Measurements from ENCODE around the gene TWNK. TPM values are rescaled to one million over a fixed set of nuclear protein-coding genes. Genes with fewer than 3 reads are reported as not detected.

TWNK gene
- total and polyA plus RNA-seq, 2 of the 4 experiments (the other 2 are of a cell fraction): 7.7 to 8.8 TPM

DNA sequence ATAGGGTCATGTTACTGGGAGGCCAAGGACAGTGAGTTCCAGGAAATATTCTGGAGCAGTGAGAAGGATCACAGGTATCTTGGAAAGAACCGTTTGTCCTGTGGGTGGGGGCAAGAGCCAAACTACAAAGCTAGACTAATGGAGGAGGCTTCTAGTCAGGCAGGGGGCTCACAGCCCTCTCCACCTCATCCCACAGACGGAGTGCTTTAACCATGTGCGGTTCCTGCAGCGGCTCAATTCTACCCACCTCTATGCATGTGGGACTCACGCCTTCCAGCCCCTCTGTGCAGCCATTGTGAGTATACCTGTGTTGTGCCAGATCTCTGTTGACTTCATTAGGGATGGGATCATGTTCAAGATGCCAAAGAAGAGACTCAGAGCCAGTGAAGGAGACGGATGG is 9.9 kb upstream of the TWNK start:
- H3K18ac ChIP-seq (ENCODE audit: low read depth, low read length): no peak overlapping the region
- ChIA-PET CTCF (no interaction called here), POLR2A (ENCODE audit: unreplicated experiment) (no interaction called here)
- no peak overlapping the region for H3K4me3 ChIP-seq (ENCODE audit: insufficient read depth, low read depth, low read length)
- H3K14ac ChIP-seq (replicated peaks; ENCODE audit: low read depth, low read length): no peak overlapping the region
- no peak overlapping the region for H2BK120ac ChIP-seq (ENCODE audit: low read depth, low read length)
- H3K9me3 ChIP-seq (ENCODE audit: control insufficient read depth, insufficient read depth, low read length): no peaks in the 10 kb centered on the region
- H3K27me3 ChIP-seq (ENCODE audit: control insufficient read depth, insufficient read depth, low read length): no peaks in the 10 kb centered on the region
- no peak overlapping the region for H3K4ac ChIP-seq (ENCODE audit: low read depth, low read length)
- H3K56ac ChIP-seq (ENCODE audit: extremely low read depth, insufficient read depth, low read length): no peak overlapping the region
- ATAC-seq (ENCODE audit: low read depth): no peak
- H4K91ac ChIP-seq (ENCODE audit: insufficient read depth, low read depth, low read length): no peak overlapping the region
- H2AFZ ChIP-seq (replicated peaks; ENCODE audit: low read length, poor library complexity): no peak overlapping the region
- no peak overlapping the region for H3K9ac ChIP-seq (ENCODE audit: low read depth, low read length)
- no peak for DNase-seq
- no peak overlapping the region for H2AK9ac ChIP-seq (replicated peaks; ENCODE audit: low read depth, low read length, poor library complexity)
- no peak overlapping the region for H4K8ac ChIP-seq (ENCODE audit: low read depth in 2 of 2, low read length in 2 of 2)
- H4K20me1 ChIP-seq (ENCODE audit: insufficient read depth, low read length): no peaks in the 10 kb centered on the region; the same call in none of the 2 replicates
- H4K5ac ChIP-seq (ENCODE audit: low read depth, low read length): no peak overlapping the region
- no peak overlapping the region for H2AK5ac ChIP-seq (ENCODE audit: low read depth, low read length)
- WGBS, 2 experiments (ENCODE audit: extremely low coverage in 2 of 2, insufficient read length in 1 of 2): no CpG with 5 or more reads among the region's 6 CpGs
- in situ Hi-C loops (cut with MboI; ENCODE audit: low sequenced_read_pairs): no loop called here
- H2BK20ac ChIP-seq (ENCODE audit: low read depth, low read length): no peak overlapping the region
- dilution Hi-C loops (cut with HindIII; ENCODE audit: low sequenced_read_pairs, unreplicated experiment): no loop called here
- H3K27ac ChIP-seq (ENCODE audit: insufficient read depth, low read length): no peak overlapping the region
- H3K9me1 ChIP-seq (ENCODE audit: insufficient read depth, low read length): peaks cover 4% of the 10 kb centered on the region; the same call in 1 of the 2 replicates
- no peak overlapping the region for H2BK15ac ChIP-seq (ENCODE audit: low read depth, low read length)
- no peak overlapping the region for H3K4me2 ChIP-seq (ENCODE audit: low read depth, low read length)
- H3K4me1 ChIP-seq (ENCODE audit: control insufficient read depth, insufficient read depth, low read length): no peaks in the 10 kb centered on the region
- H3K79me1 ChIP-seq (ENCODE audit: low read depth in 1 of 2, low read length in 2 of 2): no peaks in the 10 kb centered on the region
- H3K36me3 ChIP-seq (ENCODE audit: control insufficient read depth, insufficient read depth, low read length): peaks cover 25% of the 10 kb centered on the region
- no peak for TF ChIP-seq RFX5 (IDR thresholded peaks at IDR 0.05; ENCODE audit: low read depth, low read length)
- TF ChIP-seq RAD21 (IDR thresholded peaks at IDR 0.05; ENCODE audit: low read length): no peak
- TF ChIP-seq NFE2L2 (IDR thresholded peaks at IDR 0.05; ENCODE audit: low read depth, low read length): no peak
- TF ChIP-seq, protein P1, sequence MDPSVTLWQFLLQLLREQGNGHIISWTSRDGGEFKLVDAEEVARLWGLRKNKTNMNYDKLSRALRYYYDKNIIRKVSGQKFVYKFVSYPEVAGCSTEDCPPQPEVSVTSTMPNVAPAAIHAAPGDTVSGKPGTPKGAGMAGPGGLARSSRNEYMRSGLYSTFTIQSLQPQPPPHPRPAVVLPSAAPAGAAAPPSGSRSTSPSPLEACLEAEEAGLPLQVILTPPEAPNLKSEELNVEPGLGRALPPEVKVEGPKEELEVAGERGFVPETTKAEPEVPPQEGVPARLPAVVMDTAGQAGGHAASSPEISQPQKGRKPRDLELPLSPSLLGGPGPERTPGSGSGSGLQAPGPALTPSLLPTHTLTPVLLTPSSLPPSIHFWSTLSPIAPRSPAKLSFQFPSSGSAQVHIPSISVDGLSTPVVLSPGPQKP (IDR thresholded peaks at IDR 0.05; ENCODE audit: borderline replicate concordance, low read depth, low read length): no peak
- TF ChIP-seq MAZ (IDR thresholded peaks at IDR 0.05; ENCODE audit: borderline replicate concordance, low read depth, low read length): no peak
- no peak for TF ChIP-seq POLR2A (IDR thresholded peaks at IDR 0.05; ENCODE audit: low read depth, low read length)
- no peak for TF ChIP-seq MAFK (IDR thresholded peaks at IDR 0.05; ENCODE audit: low read depth, low read length)
- no peak for TF ChIP-seq MXI1 (IDR thresholded peaks at IDR 0.05; ENCODE audit: borderline replicate concordance, low read depth, low read length)
- no peak for TF ChIP-seq CHD1 (IDR thresholded peaks at IDR 0.05; ENCODE audit: low read depth, low read length)
- TF ChIP-seq, protein P2, sequence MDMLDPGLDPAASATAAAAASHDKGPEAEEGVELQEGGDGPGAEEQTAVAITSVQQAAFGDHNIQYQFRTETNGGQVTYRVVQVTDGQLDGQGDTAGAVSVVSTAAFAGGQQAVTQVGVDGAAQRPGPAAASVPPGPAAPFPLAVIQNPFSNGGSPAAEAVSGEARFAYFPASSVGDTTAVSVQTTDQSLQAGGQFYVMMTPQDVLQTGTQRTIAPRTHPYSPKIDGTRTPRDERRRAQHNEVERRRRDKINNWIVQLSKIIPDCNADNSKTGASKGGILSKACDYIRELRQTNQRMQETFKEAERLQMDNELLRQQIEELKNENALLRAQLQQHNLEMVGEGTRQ (IDR thresholded peaks at IDR 0.05; ENCODE audit: low read depth, low read length): no peak
- no peak for TF ChIP-seq FOS (IDR thresholded peaks at IDR 0.05; ENCODE audit: low read depth, low read length)
- TF ChIP-seq, protein P3, sequence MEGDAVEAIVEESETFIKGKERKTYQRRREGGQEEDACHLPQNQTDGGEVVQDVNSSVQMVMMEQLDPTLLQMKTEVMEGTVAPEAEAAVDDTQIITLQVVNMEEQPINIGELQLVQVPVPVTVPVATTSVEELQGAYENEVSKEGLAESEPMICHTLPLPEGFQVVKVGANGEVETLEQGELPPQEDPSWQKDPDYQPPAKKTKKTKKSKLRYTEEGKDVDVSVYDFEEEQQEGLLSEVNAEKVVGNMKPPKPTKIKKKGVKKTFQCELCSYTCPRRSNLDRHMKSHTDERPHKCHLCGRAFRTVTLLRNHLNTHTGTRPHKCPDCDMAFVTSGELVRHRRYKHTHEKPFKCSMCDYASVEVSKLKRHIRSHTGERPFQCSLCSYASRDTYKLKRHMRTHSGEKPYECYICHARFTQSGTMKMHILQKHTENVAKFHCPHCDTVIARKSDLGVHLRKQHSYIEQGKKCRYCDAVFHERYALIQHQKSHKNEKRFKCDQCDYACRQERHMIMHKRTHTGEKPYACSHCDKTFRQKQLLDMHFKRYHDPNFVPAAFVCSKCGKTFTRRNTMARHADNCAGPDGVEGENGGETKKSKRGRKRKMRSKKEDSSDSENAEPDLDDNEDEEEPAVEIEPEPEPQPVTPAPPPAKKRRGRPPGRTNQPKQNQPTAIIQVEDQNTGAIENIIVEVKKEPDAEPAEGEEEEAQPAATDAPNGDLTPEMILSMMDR (conservative IDR thresholded peaks at IDR 0.05; ENCODE audit: low read depth, low read length): no peak
- TF ChIP-seq BHLHE40 (IDR thresholded peaks at IDR 0.05; ENCODE audit: low read depth, low read length): no peak
- TF ChIP-seq SMC3 (IDR thresholded peaks at IDR 0.05; ENCODE audit: low read depth, low read length): no peak
- TF ChIP-seq CEBPB (IDR thresholded peaks at IDR 0.05; ENCODE audit: low read depth, low read length): no peak
- no peak for TF ChIP-seq RCOR1 (IDR thresholded peaks at IDR 0.05; ENCODE audit: insufficient replicate concordance, low read length)
- H3K23ac ChIP-seq (ENCODE audit: low read depth, low read length): no peak overlapping the region
- no peak overlapping the region for H2BK5ac ChIP-seq (ENCODE audit: low read depth, low read length, poor library complexity, severe bottlenecking)
- BruUV-seq (replicated peaks): no TSS peak
- intact Hi-C loops (cut with micrococcal nuclease): no loop called here
